OCI-LY7 (cell line): ENCODE measurements around the gene SMARCB1.

ENCODE experiments used
- CTCF ChIP-seq: fragments of 200-600 bp; sonication (generic); conservative IDR thresholded peaks from 2 replicates; pipeline ENCODE4 v1.5.1; 2014; ENCODE audit warnings: mild to moderate bottlenecking, antibody characterized with exemption, low read length, moderate library complexity, mixed read lengths
- EZH2phosphoT487 ChIP-seq: fragments of 200-600 bp; sonication (generic); IDR thresholded peaks from 2 replicates; pipeline ENCODE4 v1.6.1; 2018; ENCODE audit warnings: low read depth, borderline replicate concordance, mild to moderate bottlenecking, mixed run types, antibody characterized with exemption, low read length, moderate library complexity, mixed read lengths

GRCh38 chr22:23834793-23835483 lies 48.2 kb downstream of the SMARCB1 start:
- TF ChIP-seq CTCF = no peak
- no peak for TF ChIP-seq EZH2phosphoT487
